ENCODE data around the gene CKAP5. TPM values are rescaled to one million over a fixed set of nuclear protein-coding genes. Genes with fewer than 3 reads are reported as not detected.

The CKAP5 gene
- total and polyA plus RNA-seq, 2 donors (not counting 1 experiment from before 2014, with no cell fraction given): 64.7 to 111 TPM

- H3K9me3 ChIP-seq (ENCODE audit: control insufficient read depth, insufficient read depth, low read depth, low read length): no peaks in the 10 kb centered on the region
- no peaks in the 10 kb centered on the region for H3K4me1 ChIP-seq (ENCODE audit: control insufficient read depth, extremely low read depth, insufficient read depth, low read length)
- no peaks in the 10 kb centered on the region for H3K27me3 ChIP-seq (ENCODE audit: control insufficient read depth, insufficient read depth, low read length)
- H3K4me2 ChIP-seq (ENCODE audit: extremely low read depth, insufficient read depth, low read length): no peak overlapping the region
- H3K36me3 ChIP-seq (ENCODE audit: control insufficient read depth, insufficient read depth, low read length): no peaks in the 10 kb centered on the region
- H3K79me2 ChIP-seq (ENCODE audit: control insufficient read depth, insufficient read depth, low read length): no peaks in the 10 kb centered on the region
- H3K4me3 ChIP-seq (replicated peaks in 1 of 4; ENCODE audit: control extremely low read depth in 1 of 4, insufficient read depth in 1 of 4, low read depth in 3 of 4, low read length in 4 of 4): no peak overlapping the region
- no peak overlapping the region for H3K27ac ChIP-seq (ENCODE audit: insufficient read depth, low read length)
- H4K20me1 ChIP-seq (ENCODE audit: control insufficient read depth, extremely low read depth, insufficient read depth, low read length): no peaks in the 10 kb centered on the region
- H3K9ac ChIP-seq (ENCODE audit: insufficient read depth, low read length): no peak overlapping the region
- no peak for DNase-seq (ENCODE audit: low read depth in 2 of 2)
- H2AFZ ChIP-seq (ENCODE audit: low read length): no peak overlapping the region
- no peak for TF ChIP-seq CTCF (conservative IDR thresholded peaks at IDR 0.05 in 1 of 2, IDR thresholded peaks at IDR 0.05 in 1 of 2; ENCODE audit: low read depth in 1 of 2, low read length in 2 of 2)
- TF ChIP-seq EZH2 (IDR thresholded peaks at IDR 0.05; ENCODE audit: low read length, missing control alignments): no peak
These were observed 48.4 kb upstream of the CKAP5 start for GRCh38 chr11:46894506-46894905.

- DNase-seq (ENCODE audit: low read depth in 2 of 2): no peak
- no peaks in the 10 kb centered on the region for H3K4me1 ChIP-seq (ENCODE audit: control insufficient read depth, extremely low read depth, insufficient read depth, low read length)
- no peaks in the 10 kb centered on the region for H3K79me2 ChIP-seq (ENCODE audit: control insufficient read depth, insufficient read depth, low read length)
- TF ChIP-seq EZH2 (IDR thresholded peaks at IDR 0.05; ENCODE audit: low read length, missing control alignments) (no peak), CTCF (conservative IDR thresholded peaks at IDR 0.05 in 1 of 2, IDR thresholded peaks at IDR 0.05 in 1 of 2; ENCODE audit: low read depth in 1 of 2, low read length in 2 of 2) (no peak)
- no peak overlapping the region for H2AFZ ChIP-seq (ENCODE audit: low read length)
- H3K4me2 ChIP-seq (ENCODE audit: extremely low read depth, insufficient read depth, low read length): no peak overlapping the region
- no peak overlapping the region for H3K9ac ChIP-seq (ENCODE audit: insufficient read depth, low read length)
- H3K27ac ChIP-seq (ENCODE audit: insufficient read depth, low read length): no peak overlapping the region
- H4K20me1 ChIP-seq (ENCODE audit: control insufficient read depth, extremely low read depth, insufficient read depth, low read length): no peaks in the 10 kb centered on the region
- no peaks in the 10 kb centered on the region for H3K36me3 ChIP-seq (ENCODE audit: control insufficient read depth, insufficient read depth, low read length)
- no peaks in the 10 kb centered on the region for H3K9me3 ChIP-seq (ENCODE audit: control insufficient read depth, insufficient read depth, low read depth, low read length)
- no peaks in the 10 kb centered on the region for H3K27me3 ChIP-seq (ENCODE audit: control insufficient read depth, insufficient read depth, low read length)
- no peak overlapping the region for H3K4me3 ChIP-seq (replicated peaks in 1 of 4; ENCODE audit: control extremely low read depth in 1 of 4, insufficient read depth in 1 of 4, low read depth in 3 of 4, low read length in 4 of 4)
These were observed 46.8 kb upstream of the CKAP5 start for GRCh38 chr11:46892838-46893237.

- H3K27me3 ChIP-seq (ENCODE audit: control insufficient read depth, insufficient read depth, low read length): no peaks in the 10 kb centered on the region
- H3K4me1 ChIP-seq (ENCODE audit: control insufficient read depth, extremely low read depth, insufficient read depth, low read length): no peaks in the 10 kb centered on the region
- DNase-seq (ENCODE audit: low read depth in 2 of 2): no peak
- H3K36me3 ChIP-seq (ENCODE audit: control insufficient read depth, insufficient read depth, low read length): no peaks in the 10 kb centered on the region
- H3K9ac ChIP-seq (ENCODE audit: insufficient read depth, low read length): no peak overlapping the region
- H3K4me3 ChIP-seq (replicated peaks in 1 of 4; ENCODE audit: control extremely low read depth in 1 of 4, insufficient read depth in 1 of 4, low read depth in 3 of 4, low read length in 4 of 4): no peak overlapping the region
- no peak overlapping the region for H3K4me2 ChIP-seq (ENCODE audit: extremely low read depth, insufficient read depth, low read length)
- H3K79me2 ChIP-seq (ENCODE audit: control insufficient read depth, insufficient read depth, low read length): no peaks in the 10 kb centered on the region
- no peak for TF ChIP-seq EZH2 (IDR thresholded peaks at IDR 0.05; ENCODE audit: low read length, missing control alignments)
- no peak for TF ChIP-seq CTCF (conservative IDR thresholded peaks at IDR 0.05 in 1 of 2, IDR thresholded peaks at IDR 0.05 in 1 of 2; ENCODE audit: low read depth in 1 of 2, low read length in 2 of 2)
- no peaks in the 10 kb centered on the region for H3K9me3 ChIP-seq (ENCODE audit: control insufficient read depth, insufficient read depth, low read depth, low read length)
- no peak overlapping the region for H3K27ac ChIP-seq (ENCODE audit: insufficient read depth, low read length)
- H2AFZ ChIP-seq (ENCODE audit: low read length): no peak overlapping the region
- no peaks in the 10 kb centered on the region for H4K20me1 ChIP-seq (ENCODE audit: control insufficient read depth, extremely low read depth, insufficient read depth, low read length)
These were observed 46.0 kb upstream of the CKAP5 start for GRCh38 chr11:46892109-46892508.

Measured in fibroblast of lung (primary cell).